Fibroblast of skin of right quadriceps (primary cell): ENCODE data around the gene ACO2.
"Not testable (repeated sequence)": the region's sequence is repeated elsewhere in the genome, so short reads cannot be mapped to it uniquely, and the experiment has no call there.

ENCODE experiments used
- DNase-seq: peaks from one replicate; pipeline ENCODE4 v3.0.0-alpha.2; 2013

The ACO2 gene

GRCh38 chr22:41448189-41448808, 20.6 kb upstream of the ACO2 start:
- DNase-seq, result peak; percentile 99

GRCh38 chr22:41458161-41458728, 10.7 kb upstream of the ACO2 start:
- no peak for DNase-seq

- no peak for DNase-seq
Measured at GRCh38 chr22:41459431-41459830, 9.5 kb upstream of the ACO2 start.

- DNase-seq, result not testable (repeated sequence)
Measured at GRCh38 chr22:41460071-41460470, 8.8 kb upstream of the ACO2 start.

GRCh38 chr22:41461901-41462300, 7.0 kb upstream of the ACO2 start:
- no peak for DNase-seq

- no peak for DNase-seq
Measured at GRCh38 chr22:41469218-41469851, 418 bp downstream of the ACO2 start.

GRCh38 chr22:41470886-41471285, 2.0 kb downstream of the ACO2 start:
- DNase-seq, result no peak

- DNase-seq, result no peak
Measured at GRCh38 chr22:41471568-41471967, 2.7 kb downstream of the ACO2 start.

- no peak for DNase-seq
Measured at GRCh38 chr22:41474872-41475451, 6.0 kb downstream of the ACO2 start.

- DNase-seq, result no peak
Measured at GRCh38 chr22:41478473-41478872, 9.6 kb downstream of the ACO2 start.

GRCh38 chr22:41478891-41479521, 10.1 kb downstream of the ACO2 start:
- no peak for DNase-seq

GRCh38 chr22:41479671-41480396, 10.9 kb downstream of the ACO2 start:
- peak; percentile 63 for DNase-seq

- DNase-seq, result peak; percentile 75
Measured at GRCh38 chr22:41480397-41480735, 11.4 kb downstream of the ACO2 start.

GRCh38 chr22:41481131-41481830, 12.4 kb downstream of the ACO2 start:
- DNase-seq, result peak; percentile 42

- no peak for DNase-seq
Measured at GRCh38 chr22:41481925-41482318, 13.0 kb downstream of the ACO2 start.

- peak; percentile 38 for DNase-seq
Measured at GRCh38 chr22:41482319-41482935, 13.5 kb downstream of the ACO2 start.

GRCh38 chr22:41485033-41485432, 16.1 kb downstream of the ACO2 start:
- no peak for DNase-seq

GRCh38 chr22:41487037-41487935, 18.4 kb downstream of the ACO2 start:
- no peak for DNase-seq

- no peak for DNase-seq
Measured at GRCh38 chr22:41488076-41488475, 19.2 kb downstream of the ACO2 start.

GRCh38 chr22:41488596-41489385, 19.9 kb downstream of the ACO2 start:
- DNase-seq, result no peak
